B cell (primary cell): ENCODE measurements around the gene AGAP1. TPM values are rescaled to one million over a fixed set of nuclear protein-coding genes. Genes with fewer than 3 reads are reported as not detected.

Experiments
- ATAC-seq: fragments of 200-7000 bp; cut with Tn5 transposase; one replicate; pipeline ENCODE4 v1.10.0; 2021; ENCODE audit warnings: low read depth, mild to moderate bottlenecking, moderate number of reproducible peaks, moderate library complexity
- CTCF ChIA-PET: fragments of 350-600 bp; sonication (Branson Sonifier 250); formaldehyde crosslinking; loops from one replicate; lab custom pipeline; 2021; ENCODE audit warnings: antibody characterized with exemption, inconsistent platforms; lab: Charles Lee
- POLR2A ChIA-PET: fragments of 350-600 bp; sonication (Branson Sonifier 250); formaldehyde crosslinking; loops from one replicate; lab custom pipeline; 2021; ENCODE audit warnings: antibody characterized with exemption; lab: Charles Lee
- DNase-seq: peaks from one replicate; pipeline ENCODE4 v3.0.0; 2013
- H2AFZ ChIP-seq: 2 replicates; pipeline ENCODE4 v1.6.1; 2012; ENCODE audit warnings: mild to moderate bottlenecking, low read depth, low read length; ENCODE audit not compliant: insufficient read depth, poor library complexity, severe bottlenecking
- H3K27ac ChIP-seq, 2 donors: 1 replicate in 1 of 2; 2 replicates in 1 of 2; pipeline ENCODE4 v1.5.1; 2012 to 2013; ENCODE audit warnings: low read length in 2 of 2, mild to moderate bottlenecking in 2 of 2, moderate library complexity in 1 of 2
- H3K27me3 ChIP-seq, 4 experiments: fragments of 200-600 bp in 1 of 4; sonication (generic) in 1 of 4; replicated peaks in 1 of 4; 1 replicate in 2 of 4; 2 replicates in 2 of 4; pipeline versions ENCODE4 v1.6.1 to v1.7.0; 2013 to 2016; ENCODE audit warnings: low read length in 3 of 4, mild to moderate bottlenecking in 2 of 4, mixed read lengths in 1 of 4, moderate library complexity in 1 of 4; ENCODE audit not compliant: insufficient read depth in 4 of 4, control insufficient read depth in 3 of 4; ENCODE audit errors: control extremely low read depth in 1 of 4
- H3K36me3 ChIP-seq, 2 experiments: replicated peaks in 1 of 2; 1 replicate in 1 of 2; 2 replicates in 1 of 2; pipeline versions ENCODE4 v1.6.1 to v1.7.1; 2013; ENCODE audit warnings: low read length in 1 of 2; ENCODE audit not compliant: insufficient read depth in 2 of 2, control insufficient read depth in 1 of 2; ENCODE audit errors: control extremely low read depth in 1 of 2, extremely low read depth in 1 of 2
- H3K4me1 ChIP-seq, 2 donors: fragments of 200-600 bp in 1 of 2; sonication (generic) in 1 of 2; 1 replicate in 1 of 2; 2 replicates in 1 of 2; pipeline versions ENCODE4 v1.5.1 to v1.6.1; 2013 to 2017; ENCODE audit warnings: low read length in 2 of 2; ENCODE audit not compliant: control insufficient read depth in 2 of 2, insufficient read depth in 2 of 2
- H3K4me2 ChIP-seq: replicated peaks from 2 replicates; pipeline ENCODE3; 2012; ENCODE audit warnings: mild to moderate bottlenecking, low read depth, low read length; ENCODE audit not compliant: poor library complexity, severe bottlenecking
- H3K4me3 ChIP-seq, 5 experiments: fragments of 200-600 bp in 1 of 5; sonication (generic) in 1 of 5; 1 replicate in 3 of 5; 2 replicates in 2 of 5; pipeline versions ENCODE4 v1.5.1 to v1.7.0; 2011 to 2016; ENCODE audit warnings: low read length in 4 of 5, mild to moderate bottlenecking in 4 of 5, low read depth in 2 of 5, control low read depth in 1 of 5, moderate library complexity in 1 of 5; ENCODE audit not compliant: insufficient read depth in 1 of 5; ENCODE audit errors: control extremely low read depth in 1 of 5, extremely low read depth in 1 of 5
- H3K79me2 ChIP-seq: fragments of 200-600 bp; sonication (generic); one replicate; pipeline ENCODE4 v1.6.0; 2016; ENCODE audit warnings: low read length; ENCODE audit not compliant: control insufficient read depth, insufficient read depth
- H3K9ac ChIP-seq: fragments of 200-600 bp; sonication (generic); 2 replicates; pipeline ENCODE4 v1.6.1; 2017; ENCODE audit warnings: mild to moderate bottlenecking, low read length, moderate library complexity
- H3K9me3 ChIP-seq, 3 donors: one replicate each; pipeline versions ENCODE4 v1.6.1 to v1.7.1; 2013; ENCODE audit warnings: low read length in 2 of 3; ENCODE audit not compliant: control insufficient read depth in 2 of 3, insufficient read depth in 1 of 3; ENCODE audit errors: control extremely low read depth in 1 of 3
- H4K20me1 ChIP-seq: 2 replicates; pipeline ENCODE4 v1.6.0; 2012; ENCODE audit warnings: mild to moderate bottlenecking, low read length; ENCODE audit not compliant: insufficient read depth, control insufficient read depth, poor library complexity, severe bottlenecking
- H3K27ac Mint-ChIP-seq: one replicate; pipeline ENCODE4 v1.8.0; 2021; ENCODE audit warnings: mixed read lengths
- H3K27me3 Mint-ChIP-seq: one replicate; pipeline ENCODE4 v1.8.0; 2021; ENCODE audit warnings: mixed read lengths
- H3K4me1 Mint-ChIP-seq: one replicate; pipeline ENCODE4 v1.8.0; 2021; ENCODE audit warnings: mixed read lengths
- H3K4me3 Mint-ChIP-seq: one replicate; pipeline ENCODE4 v1.8.0; 2021; ENCODE audit warnings: mixed read lengths
- H3K9me3 Mint-ChIP-seq: one replicate; pipeline ENCODE4 v1.8.0; 2022; ENCODE audit warnings: mixed read lengths; ENCODE audit not compliant: insufficient read depth
- EZH2 ChIP-seq: IDR thresholded peaks from 2 replicates; pipeline ENCODE4 v1.6.1; 2012; ENCODE audit warnings: borderline replicate concordance, low read depth, mild to moderate bottlenecking, moderate library complexity, low read length; ENCODE audit not compliant: insufficient read depth, poor library complexity, severe bottlenecking
- WGBS: methylation state at CpG from one replicate; pipeline ENCODE4 v1.1.5; 2013; ENCODE audit warnings: missing lambda C conversion rate; ENCODE audit not compliant: insufficient coverage; 5-methylcytosine and 5-hydroxymethylcytosine counted together
- intact Hi-C: fragments of 100-400 bp; cut with micrococcal nuclease; formaldehyde crosslinking; loops from one replicate; pipeline ENCODE4 v1.10.0; 2022
- polyA plus RNA-seq: library from polyadenylated mRNA; depleted of rRNA; stranded (reverse); fragments of >200 nt; gene quantifications from 2 replicates; pipeline ENCODE4 v1.2.3, GENCODE V29; 2012
- total RNA-seq, 2 donors: library from RNA; stranded (reverse); fragments of 120-200 nt in 1 of 2; gene quantifications; 1 replicate in 1 of 2; 2 replicates in 1 of 2; pipeline versions ENCODE4 v1.2.3 to v1.2.4, GENCODE V29; 2013 to 2022
- TF ChIP-seq, protein P1 (sequence below): fragments of 200-600 bp; IDR thresholded peaks from one replicate; pipeline ENCODE4 v1.8.0; 2022; ENCODE audit warnings: antibody characterized with exemption, mild to moderate bottlenecking

Gene AGAP1
- total and polyA plus RNA-seq, 2 donors (not counting 1 experiment from before 2014, with no cell fraction given): 0.01 TPM; not detected in 1

DNA sequence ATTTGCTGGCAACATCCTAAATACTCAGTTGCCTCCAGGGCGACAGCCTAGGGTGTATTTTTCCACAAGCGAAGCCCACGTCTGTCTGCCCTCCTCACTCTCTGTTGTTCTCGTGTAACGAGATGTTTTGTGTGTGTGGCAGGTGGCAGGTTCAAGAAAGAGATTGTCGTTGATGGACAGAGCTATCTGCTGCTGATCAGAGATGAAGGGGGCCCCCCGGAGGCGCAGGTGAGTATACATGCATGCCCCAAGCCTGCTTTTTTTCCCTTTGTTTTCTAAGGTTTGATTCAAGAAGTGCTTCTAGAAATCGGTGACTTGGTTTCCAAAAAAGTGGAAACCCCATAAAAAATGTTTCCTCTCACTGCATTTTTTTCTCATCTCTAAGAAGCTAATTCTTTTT lies 247.0 kb downstream of the AGAP1 start:
- no peak for DNase-seq
- H3K79me2 ChIP-seq: no peaks in the 10 kb centered on the region
- H3K4me2 ChIP-seq: no peak overlapping the region
- H3K9ac ChIP-seq: no peak overlapping the region
- H3K27me3 ChIP-seq: no peaks in the 10 kb centered on the region
- Mint-ChIP-seq H3K4me1 (no peaks in the 10 kb centered on the region), H3K27ac (no peak overlapping the region), H3K4me3 (no peak overlapping the region), H3K9me3 (no peaks in the 10 kb centered on the region), H3K27me3 (peaks cover 6% of the 10 kb centered on the region)
- no peaks in the 10 kb centered on the region for H3K4me1 ChIP-seq
- no peak for ATAC-seq
- intact Hi-C loops: no loop called here
- no peak overlapping the region for H3K4me3 ChIP-seq
- no peaks in the 10 kb centered on the region for H4K20me1 ChIP-seq
- WGBS: 76% methylated on average over 8 of the region's 9 CpGs
- H3K27ac ChIP-seq: no peak overlapping the region
- POLR2A ChIA-PET: no interaction called here
- CTCF ChIA-PET: no interaction called here
- H2AFZ ChIP-seq: no peak overlapping the region
- TF ChIP-seq EZH2: no peak
- TF ChIP-seq, protein P1, sequence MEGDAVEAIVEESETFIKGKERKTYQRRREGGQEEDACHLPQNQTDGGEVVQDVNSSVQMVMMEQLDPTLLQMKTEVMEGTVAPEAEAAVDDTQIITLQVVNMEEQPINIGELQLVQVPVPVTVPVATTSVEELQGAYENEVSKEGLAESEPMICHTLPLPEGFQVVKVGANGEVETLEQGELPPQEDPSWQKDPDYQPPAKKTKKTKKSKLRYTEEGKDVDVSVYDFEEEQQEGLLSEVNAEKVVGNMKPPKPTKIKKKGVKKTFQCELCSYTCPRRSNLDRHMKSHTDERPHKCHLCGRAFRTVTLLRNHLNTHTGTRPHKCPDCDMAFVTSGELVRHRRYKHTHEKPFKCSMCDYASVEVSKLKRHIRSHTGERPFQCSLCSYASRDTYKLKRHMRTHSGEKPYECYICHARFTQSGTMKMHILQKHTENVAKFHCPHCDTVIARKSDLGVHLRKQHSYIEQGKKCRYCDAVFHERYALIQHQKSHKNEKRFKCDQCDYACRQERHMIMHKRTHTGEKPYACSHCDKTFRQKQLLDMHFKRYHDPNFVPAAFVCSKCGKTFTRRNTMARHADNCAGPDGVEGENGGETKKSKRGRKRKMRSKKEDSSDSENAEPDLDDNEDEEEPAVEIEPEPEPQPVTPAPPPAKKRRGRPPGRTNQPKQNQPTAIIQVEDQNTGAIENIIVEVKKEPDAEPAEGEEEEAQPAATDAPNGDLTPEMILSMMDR: no peak
- H3K36me3 ChIP-seq: no peaks in the 10 kb centered on the region
- no peaks in the 10 kb centered on the region for H3K9me3 ChIP-seq

DNA sequence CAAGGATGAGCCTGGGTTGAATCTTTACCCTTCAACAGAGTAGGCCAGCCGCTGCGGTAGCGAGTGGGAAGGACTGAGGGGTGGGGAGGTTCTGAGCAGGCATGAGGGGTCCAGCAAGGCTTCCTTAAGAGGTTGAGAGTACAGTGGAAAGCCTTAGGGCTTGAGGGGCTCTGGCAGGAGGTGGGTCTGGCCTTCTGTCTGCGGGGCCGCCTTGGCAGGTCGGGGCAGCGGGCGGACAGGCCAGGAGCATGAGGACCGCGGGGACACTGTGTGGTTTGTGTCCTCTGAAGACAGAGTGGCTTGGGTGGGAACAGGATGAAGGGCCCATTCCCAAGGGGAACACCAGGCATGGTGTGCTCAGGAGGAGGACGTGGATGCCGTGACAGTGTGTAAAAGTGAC lies 250.3 kb downstream of the AGAP1 start:
- intact Hi-C loops: no loop called here
- Histone ChIP-seq H3K9ac (no peak overlapping the region), H3K4me3 (no peak overlapping the region), H3K36me3 (no peaks in the 10 kb centered on the region), H3K4me1 (no peaks in the 10 kb centered on the region), H3K27me3 (peaks cover 0 to 2% (median 0%) of the 10 kb centered on the region in 4 experiments), H4K20me1 (no peaks in the 10 kb centered on the region), H2AFZ (no peak overlapping the region), H3K27ac (no peak overlapping the region), H3K4me2 (no peak overlapping the region), H3K9me3 (no peaks in the 10 kb centered on the region), H3K79me2 (no peaks in the 10 kb centered on the region)
- CTCF ChIA-PET: interaction anchor here (1.1 to 3.0 kb wide), 2 partner anchors 9 to 22 kb away, joined by 3 to 11 read pairs; no protein-coding TSS in a partner anchor
- H3K9me3 Mint-ChIP-seq: no peaks in the 10 kb centered on the region
- WGBS: 98% methylated on average over 12 of the region's 12 CpGs
- peaks cover 6% of the 10 kb centered on the region for H3K27me3 Mint-ChIP-seq
- ATAC-seq (no peak), DNase-seq (no peak)
- no peak overlapping the region for H3K4me3 Mint-ChIP-seq
- no peaks in the 10 kb centered on the region for H3K4me1 Mint-ChIP-seq
- POLR2A ChIA-PET: no interaction called here
- H3K27ac Mint-ChIP-seq: no peak overlapping the region
- no peak for TF ChIP-seq EZH2
- TF ChIP-seq, protein P1: no peak
